MG63 (cell line): Measurements from ENCODE around the gene IRX2. TPM values are rescaled to one million over a fixed set of nuclear protein-coding genes. Genes with fewer than 3 reads are reported as not detected.
A peak's percentile ranks its signal among the peaks of the same experiment; 100 is the strongest.

Experiments used
- DNase-seq: peaks from one replicate; pipeline ENCODE4 v3.0.0-alpha.2; 2020
- H3K27me3 ChIP-seq: fragments of 250-450 bp; sonication (Bioruptor Pico); 2 replicates; pipeline ENCODE4 v1.5.1; 2020; ENCODE audit warnings: mild to moderate bottlenecking, moderate library complexity
- H3K36me3 ChIP-seq: fragments of 250-450 bp; sonication (Bioruptor Pico); 2 replicates; pipeline ENCODE4 v1.5.1; 2020; ENCODE audit warnings: mild to moderate bottlenecking, moderate library complexity
- H3K4me3 ChIP-seq: fragments of 250-450 bp; sonication (Bioruptor Pico); 2 replicates; pipeline ENCODE4 v1.5.1; 2020; ENCODE audit warnings: mild to moderate bottlenecking, moderate library complexity
- H3K9me3 ChIP-seq: fragments of 250-450 bp; sonication (Bioruptor Pico); 2 replicates; pipeline ENCODE4 v1.5.1; 2020; ENCODE audit warnings: mild to moderate bottlenecking, moderate library complexity
- total RNA-seq: library from RNA; depleted of rRNA; stranded (reverse); fragments of >200 nt; shearing (Covaris generic); gene quantifications from 2 replicates; pipeline ENCODE4 v1.2.3, GENCODE V29; 2014; ENCODE audit warnings: low replicate concordance

The IRX2 gene
- total RNA-seq, 1 experiment from 2014 or later = 21.5 TPM

- H3K4me3 ChIP-seq = no peak overlapping the region
- H3K36me3 ChIP-seq = no peaks in the 10 kb centered on the region
- DNase-seq = peak; percentile 26
- 0 out of 2 replicates have a peak, but pooled peaks cover under 1% of the 10 kb centered on the region for H3K27me3 ChIP-seq
- H3K9me3 ChIP-seq = peaks cover 5% of the 10 kb centered on the region; the same call in 1 of the 2 replicates
Measured at GRCh38 chr5:2697446-2698200, 53.9 kb downstream of the IRX2 start.

DNA sequence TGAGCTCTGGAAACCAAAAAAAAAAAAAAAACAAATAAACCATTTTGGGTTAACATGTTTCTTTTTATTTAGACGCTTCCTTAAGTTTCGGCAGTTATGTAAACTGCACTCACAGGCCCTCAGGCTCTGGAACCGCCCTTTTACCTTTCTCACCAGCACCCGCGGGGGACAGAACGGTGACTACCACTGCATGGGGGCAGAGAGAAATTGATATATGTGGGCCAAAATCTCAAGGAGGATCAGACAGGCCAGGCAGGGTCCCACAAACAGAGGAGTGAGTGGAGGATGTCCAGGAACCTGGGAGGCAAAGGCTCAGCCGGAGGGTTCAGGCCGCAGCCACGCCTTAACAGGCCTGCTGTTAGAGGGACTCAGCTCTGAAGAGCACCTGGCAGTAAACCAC is 54.4 kb downstream of the IRX2 start:
- DNase-seq = no peak
- Histone ChIP-seq H3K9me3 (peaks cover 11% of the 10 kb centered on the region), H3K27me3 (0 out of 2 replicates have a peak, but pooled peaks cover 2% of the 10 kb centered on the region), H3K4me3 (no peak overlapping the region), H3K36me3 (no peaks in the 10 kb centered on the region)
